Epithelial cell of prostate (primary cell): ENCODE results near the gene ZNRF1.

Source experiments
- DNase-seq: peaks from one replicate; pipeline ENCODE4 v3.0.0-alpha.2; 2011; ENCODE audit warnings: low read depth, low spot score
- H3K27ac ChIP-seq: fragments of 450-650 bp; 2 replicates; pipeline ENCODE4 v1.5.1; 2017; ENCODE audit warnings: mild to moderate bottlenecking

The ZNRF1 gene

GRCh38 chr16:75053791-75054555 is 55.1 kb downstream of the ZNRF1 start:
- H3K27ac ChIP-seq = no peak overlapping the region
- no peak for DNase-seq

GRCh38 chr16:75054556-75054947 is 55.7 kb downstream of the ZNRF1 start:
- no peak overlapping the region for H3K27ac ChIP-seq
- no peak for DNase-seq

- no peak overlapping the region for H3K27ac ChIP-seq
- no peak for DNase-seq
These were observed 60.0 kb downstream of the ZNRF1 start for GRCh38 chr16:75058806-75059205.

GRCh38 chr16:75059411-75059810 is 60.6 kb downstream of the ZNRF1 start:
- no peak overlapping the region for H3K27ac ChIP-seq
- no peak for DNase-seq

- H3K27ac ChIP-seq = no peak overlapping the region
- no peak for DNase-seq
These were observed 61.9 kb downstream of the ZNRF1 start for GRCh38 chr16:75060723-75061122.

- DNase-seq = no peak
- H3K27ac ChIP-seq = no peak overlapping the region
These were observed 62.8 kb downstream of the ZNRF1 start for GRCh38 chr16:75061669-75062068.

- no peak overlapping the region for H3K27ac ChIP-seq
- DNase-seq = no peak
These were observed 63.5 kb downstream of the ZNRF1 start for GRCh38 chr16:75062135-75062975.

- DNase-seq = no peak
- no peak overlapping the region for H3K27ac ChIP-seq
These were observed 64.1 kb downstream of the ZNRF1 start for GRCh38 chr16:75062976-75063346.

- no peak overlapping the region for H3K27ac ChIP-seq
- DNase-seq = no peak
These were observed 64.8 kb downstream of the ZNRF1 start for GRCh38 chr16:75063549-75064088.

GRCh38 chr16:75064403-75065148 is 65.8 kb downstream of the ZNRF1 start:
- H3K27ac ChIP-seq = peak overlapping the region; percentile 32
- DNase-seq = peak; percentile 44

- H3K27ac ChIP-seq = peak overlapping the region; percentile 32
- no peak for DNase-seq
These were observed 66.3 kb downstream of the ZNRF1 start for GRCh38 chr16:75065149-75065505.

- peak; percentile 12 for DNase-seq
- H3K27ac ChIP-seq = peak overlapping the region; percentile 32
These were observed 66.8 kb downstream of the ZNRF1 start for GRCh38 chr16:75065521-75066149.

- no peak overlapping the region for H3K27ac ChIP-seq
- DNase-seq = no peak
These were observed 68.1 kb downstream of the ZNRF1 start for GRCh38 chr16:75066861-75067447.

GRCh38 chr16:75068085-75069031 is 69.5 kb downstream of the ZNRF1 start:
- no peak overlapping the region for H3K27ac ChIP-seq
- no peak for DNase-seq

GRCh38 chr16:75070012-75070841 is 71.4 kb downstream of the ZNRF1 start:
- H3K27ac ChIP-seq = no peak overlapping the region
- no peak for DNase-seq

- no peak overlapping the region for H3K27ac ChIP-seq
- DNase-seq = no peak
These were observed 72.8 kb downstream of the ZNRF1 start for GRCh38 chr16:75071621-75072020.

- no peak for DNase-seq
- no peak overlapping the region for H3K27ac ChIP-seq
These were observed 73.6 kb downstream of the ZNRF1 start for GRCh38 chr16:75072239-75072947.
